ENCODE results near the gene SEC61A2. TPM values are rescaled to one million over a fixed set of nuclear protein-coding genes. Genes with fewer than 3 reads are reported as not detected.
A peak's percentile ranks its signal among the peaks of the same experiment; 100 is the strongest.

SEC61A2 gene
- total and polyA plus RNA-seq, 2 of the 8 experiments (the other 6 are each of a cell fraction or from before 2014, with no cell fraction given): 18.2 to 19.2 TPM

GRCh38 chr10:12181065-12181775 is 51.7 kb downstream of the SEC61A2 start:
- Histone ChIP-seq H3K56ac (replicated peaks; ENCODE audit: insufficient read length, low read depth, low read length) (no peak overlapping the region), H3K18ac (ENCODE audit: extremely low read depth, low read length) (no peak overlapping the region), H2BK20ac (ENCODE audit: low read length) (no peak overlapping the region), H4K5ac (ENCODE audit: insufficient read length, low read depth, low read length) (no peak overlapping the region), H3K36me3 (ENCODE audit: control insufficient read depth in 2 of 4, insufficient read depth in 4 of 4, low read length in 3 of 4) (peaks cover 8 to 56% (median 32%) of the 10 kb centered on the region in 4 experiments), H3K4me2 (ENCODE audit: insufficient read depth in 1 of 2, low read depth in 2 of 2, low read length in 2 of 2) (peak overlapping the region in 1 of 2 experiments; percentile 58; a peak in 1 of 4 replicates), H4K8ac (ENCODE audit: extremely low read depth, insufficient read depth, low read length) (no peak overlapping the region), H3K9ac (replicated peaks in 1 of 4; ENCODE audit: extremely low read depth in 1 of 4, low read depth in 3 of 4, low read length in 3 of 4) (no peak overlapping the region), H3K4me1 (replicated peaks in 1 of 4; ENCODE audit: control insufficient read depth in 3 of 4, insufficient read depth in 4 of 4, low read length in 3 of 4) (peaks cover 3 to 17% (median 11%) of the 10 kb centered on the region in 4 experiments; a peak in 5 of 7 replicates), H4K20me1 (replicated peaks in 1 of 2; ENCODE audit: control insufficient read depth in 1 of 2, insufficient read depth in 2 of 2, low read length in 2 of 2) (no peaks in the 10 kb centered on the region), H3K9me3 (ENCODE audit: insufficient read depth in 2 of 2, low read depth in 1 of 2, low read length in 1 of 2) (no peaks in the 10 kb centered on the region), H3K79me1 (ENCODE audit: low read depth, low read length) (no peaks in the 10 kb centered on the region; the same call in 1 of the 2 replicates), H2AK5ac (ENCODE audit: low read depth, low read length) (no peak overlapping the region), H2BK12ac (ENCODE audit: low read depth, low read length) (no peak overlapping the region), H3K79me2 (ENCODE audit: control insufficient read depth in 1 of 2, insufficient read depth in 2 of 2, low read length in 2 of 2) (0 out of 4 replicates have a peak, but pooled peaks cover 0 to 3% of the 10 kb centered on the region in 2 experiments), H4K91ac (replicated peaks; ENCODE audit: insufficient read length, low read length) (no peak overlapping the region), H3K23me2 (ENCODE audit: low read depth, low read length) (no peaks in the 10 kb centered on the region), H3K23ac (ENCODE audit: insufficient read length) (no peak overlapping the region), H3K27me3 (replicated peaks in 1 of 4; ENCODE audit: control insufficient read depth in 3 of 4, extremely low read depth in 1 of 4, insufficient read depth in 3 of 4, low read length in 3 of 4) (no peaks in the 10 kb centered on the region), H2BK120ac (replicated peaks; ENCODE audit: low read depth, low read length) (no peak overlapping the region), H2BK15ac (ENCODE audit: low read length) (no peak overlapping the region), H3K27ac (ENCODE audit: low read depth, low read length) (no peak overlapping the region), H2AFZ (ENCODE audit: low read length) (no peak overlapping the region), H2BK5ac (ENCODE audit: low read depth, low read length) (no peak overlapping the region; the same call in 1 of the 2 replicates), H3K4ac (replicated peaks; ENCODE audit: insufficient read length, low read depth, low read length) (no peak overlapping the region), H3K14ac (ENCODE audit: insufficient read length) (no peak overlapping the region), H3K4me3 (ENCODE audit: extremely low read depth in 1 of 4, insufficient read depth in 2 of 4, low read depth in 3 of 4, low read length in 4 of 4) (peak overlapping the region in 1 of 4 experiments; percentile 5; a peak in 1 of 8 replicates)
- no peak for FAIRE-seq
- DNase-seq (ENCODE audit: low read depth in 1 of 2, low spot score in 2 of 2): no peak
- POLR2A ChIA-PET (ENCODE audit: partially characterized antibody): interaction anchor here (0.7 to 4.4 kb wide), 8 partner anchors 9 to 99 kb away, joined by 3 to 28 read pairs (median 6); partner anchors contain the start of genes CDC123 and NUDT5
- 90% methylated on average over 13 of the region's 13 CpGs; no CpG with 5 or more reads in 1 of the 2 experiments for WGBS, 2 experiments (ENCODE audit: extremely low coverage in 1 of 2, insufficient coverage in 1 of 2, insufficient read length in 1 of 2, insufficient replicate concordance in 2 of 2, low coverage in 1 of 2, low lambda C conversion rate in 2 of 2, missing lambda C conversion rate in 1 of 2)
- CTCF ChIA-PET (ENCODE audit: partially characterized antibody): interaction anchor here (1.2 to 1.8 kb wide), 3 partner anchors 12 to 33 kb away, joined by 4 to 10 read pairs (median 5); partner anchors contain the start of genes CDC123 and NUDT5
- TF ChIP-seq YY1 (IDR thresholded peaks at IDR 0.05; ENCODE audit: low read depth, low read length) (no peak), SRF (IDR thresholded peaks at IDR 0.05; ENCODE audit: low read depth, low read length) (no peak), JUND (IDR thresholded peaks at IDR 0.05; ENCODE audit: low read length) (no peak), SUZ12 (IDR thresholded peaks at IDR 0.05; ENCODE audit: low read length) (no peak), CHD1 (IDR thresholded peaks at IDR 0.05; ENCODE audit: low read depth, low read length) (no peak), KDM1A (IDR thresholded peaks at IDR 0.05; ENCODE audit: borderline replicate concordance, low read length) (no peak), USF2 (IDR thresholded peaks at IDR 0.05; ENCODE audit: low read length) (no peak), EGR1 (IDR thresholded peaks at IDR 0.05; ENCODE audit: borderline replicate concordance, low read depth, low read length) (no peak), CHD2 (IDR thresholded peaks at IDR 0.05; ENCODE audit: low read length) (no peak), ZNF274 (IDR thresholded peaks at IDR 0.05; ENCODE audit: borderline replicate concordance, extremely low read depth, low read length) (no peak), SIN3A (conservative IDR thresholded peaks at IDR 0.05 in 1 of 2, IDR thresholded peaks at IDR 0.05 in 1 of 2; ENCODE audit: low read depth in 1 of 2, low read length in 2 of 2) (no peak)

Data from H1 (cell line).